T-helper 9 cell (primary cell): Measurements from ENCODE around the gene PPP2R2B.

Source experiments
- DNase-seq: peaks from one replicate; pipeline ENCODE4 v3.0.0-alpha.2; 2020
- total RNA-seq, 2 donors: gene quantifications; one replicate each; lab custom pipeline; 2026; lab: John Stamatoyannopoulos, UW

PPP2R2B gene
- 9.0 to 13.5 reads per million in 2 donors for total RNA-seq

- peak; percentile 41 for DNase-seq
These were observed at the start of gene PPP2R2B for GRCh38 chr5:146878476-146879172. Gene PPP2R2B, minus strand, starts transcription at chr5:146878757.

GRCh38 chr5:146924132-146924531, 45.6 kb upstream of the PPP2R2B start:
- no peak for DNase-seq

GRCh38 chr5:146921225-146921624, 42.7 kb upstream of the PPP2R2B start:
- no peak for DNase-seq

- no peak for DNase-seq
These were observed 41.9 kb upstream of the PPP2R2B start for GRCh38 chr5:146920351-146920881.

- DNase-seq, result no peak
These were observed 40.7 kb upstream of the PPP2R2B start for GRCh38 chr5:146919304-146919703.

- DNase-seq, result no peak
These were observed 39.4 kb upstream of the PPP2R2B start for GRCh38 chr5:146917931-146918330.

- DNase-seq, result no peak
These were observed 34.3 kb upstream of the PPP2R2B start for GRCh38 chr5:146912874-146913273.

GRCh38 chr5:146910239-146910638, 31.7 kb upstream of the PPP2R2B start:
- DNase-seq, result no peak

- DNase-seq, result no peak
These were observed 30.9 kb upstream of the PPP2R2B start for GRCh38 chr5:146909255-146910068.

- DNase-seq, result no peak
These were observed 28.2 kb upstream of the PPP2R2B start for GRCh38 chr5:146906803-146907202.

- no peak for DNase-seq
These were observed 26.3 kb upstream of the PPP2R2B start for GRCh38 chr5:146904890-146905289.

GRCh38 chr5:146903789-146904188, 25.2 kb upstream of the PPP2R2B start:
- no peak for DNase-seq

GRCh38 chr5:146902471-146902870, 23.9 kb upstream of the PPP2R2B start:
- DNase-seq, result no peak

- DNase-seq, result no peak
These were observed 18.5 kb upstream of the PPP2R2B start for GRCh38 chr5:146897061-146897460.

GRCh38 chr5:146894753-146895521, 16.4 kb upstream of the PPP2R2B start:
- DNase-seq, result no peak

GRCh38 chr5:146893991-146894390, 15.4 kb upstream of the PPP2R2B start:
- no peak for DNase-seq

- DNase-seq, result no peak
These were observed 13.7 kb upstream of the PPP2R2B start for GRCh38 chr5:146892231-146892630.

GRCh38 chr5:146891511-146891910, 13.0 kb upstream of the PPP2R2B start:
- DNase-seq, result no peak

GRCh38 chr5:146890731-146891440, 12.3 kb upstream of the PPP2R2B start:
- no peak for DNase-seq

- DNase-seq, result no peak
These were observed 11.5 kb upstream of the PPP2R2B start for GRCh38 chr5:146890066-146890465.

- DNase-seq, result no peak
These were observed 10.6 kb upstream of the PPP2R2B start for GRCh38 chr5:146889169-146889568.

- no peak for DNase-seq
These were observed 9.9 kb upstream of the PPP2R2B start for GRCh38 chr5:146888351-146888978.
